HL-60 (cell line): ENCODE results near the gene ZNF99.
"Not testable (repeated sequence)": the region's sequence is repeated elsewhere in the genome, so short reads cannot be mapped to it uniquely, and the experiment has no call there.

Experiments
- CTCF ChIP-seq: IDR thresholded peaks from one replicate; pipeline ENCODE4 v1.5.1; 2011; ENCODE audit warnings: low read length, control low read depth, inconsistent platforms; ENCODE audit not compliant: insufficient read depth
- GABPA ChIP-seq: IDR thresholded peaks from 2 replicates; pipeline ENCODE4 v1.6.1; 2012; ENCODE audit warnings: low read depth
- POLR2AphosphoS5 ChIP-seq: IDR thresholded peaks from 2 replicates; pipeline ENCODE4 v1.6.1; 2012; ENCODE audit warnings: low read depth
- REST ChIP-seq: IDR thresholded peaks from 2 replicates; pipeline ENCODE4 v1.6.1; 2012; ENCODE audit warnings: low read depth; ENCODE audit not compliant: insufficient replicate concordance

- TF ChIP-seq REST, CTCF, GABPA, POLR2AphosphoS5: not testable (repeated sequence)
These were observed 8.9 kb upstream of the ZNF99 start for GRCh38 chr19:22792863-22793262.
